Erythroblast (primary cell): Measurements from ENCODE around the gene ZG16.

Source experiments
- GATA1 ChIP-seq: IDR thresholded peaks from 2 replicates; pipeline ENCODE4 v1.6.1; 2011; ENCODE audit warnings: low read depth, mild to moderate bottlenecking, control low read depth, low read length, moderate library complexity
- POLR2A ChIP-seq: IDR thresholded peaks from 2 replicates; pipeline ENCODE4 v1.6.1; 2011; ENCODE audit warnings: mild to moderate bottlenecking, low read length

- TF ChIP-seq POLR2A (no peak), GATA1 (no peak)
Measured at GRCh38 chr16:29808219-29808900, 30.3 kb downstream of the ZG16 start.
